ENCODE measurements around the gene PLCXD1.
A peak's percentile ranks its signal among the peaks of the same experiment; 100 is the strongest.
"Not testable (repeated sequence)": the region's sequence is repeated elsewhere in the genome, so short reads cannot be mapped to it uniquely, and the experiment has no call there.

The PLCXD1 gene

GRCh38 chrX:347351-348117, 66.4 kb downstream of the PLCXD1 start:
- DNase-seq (ENCODE audit: low read depth in 2 of 2): no peak
- no peak overlapping the region for H3K4me3 ChIP-seq (replicated peaks in 1 of 2; ENCODE audit: low read depth in 2 of 2, low read length in 2 of 2)
- TF ChIP-seq CTCF (IDR thresholded peaks at IDR 0.05; ENCODE audit: low read depth, low read length): no peak

GRCh38 chrX:348461-349117, 67.4 kb downstream of the PLCXD1 start:
- TF ChIP-seq CTCF (IDR thresholded peaks at IDR 0.05; ENCODE audit: low read depth, low read length): no peak
- DNase-seq (ENCODE audit: low read depth in 2 of 2): peak; percentile 13 to 39
- no peak overlapping the region for H3K4me3 ChIP-seq (replicated peaks in 1 of 2; ENCODE audit: low read depth in 2 of 2, low read length in 2 of 2)

GRCh38 chrX:349196-349595, 68.0 kb downstream of the PLCXD1 start:
- no peak overlapping the region for H3K4me3 ChIP-seq (replicated peaks in 1 of 2; ENCODE audit: low read depth in 2 of 2, low read length in 2 of 2)
- DNase-seq (ENCODE audit: low read depth in 2 of 2): peak in 1 of 2 donors; percentile 18
- TF ChIP-seq CTCF (IDR thresholded peaks at IDR 0.05; ENCODE audit: low read depth, low read length): no peak

- H3K4me3 ChIP-seq (replicated peaks in 1 of 2; ENCODE audit: low read depth in 2 of 2, low read length in 2 of 2): no peak overlapping the region
- no peak for DNase-seq (ENCODE audit: low read depth in 2 of 2)
- TF ChIP-seq CTCF (IDR thresholded peaks at IDR 0.05; ENCODE audit: low read depth, low read length): no peak
Observed at GRCh38 chrX:349702-350101, 68.5 kb downstream of the PLCXD1 start.

- no peak overlapping the region for H3K4me3 ChIP-seq (replicated peaks in 1 of 2; ENCODE audit: low read depth in 2 of 2, low read length in 2 of 2)
- no peak for TF ChIP-seq CTCF (IDR thresholded peaks at IDR 0.05; ENCODE audit: low read depth, low read length)
- DNase-seq (ENCODE audit: low read depth in 2 of 2): no peak
Observed at GRCh38 chrX:350148-350533, 69.0 kb downstream of the PLCXD1 start.

GRCh38 chrX:350534-351323, 69.5 kb downstream of the PLCXD1 start:
- DNase-seq (ENCODE audit: low read depth in 2 of 2): no peak
- TF ChIP-seq CTCF (IDR thresholded peaks at IDR 0.05; ENCODE audit: low read depth, low read length): no peak
- H3K4me3 ChIP-seq (replicated peaks in 1 of 2; ENCODE audit: low read depth in 2 of 2, low read length in 2 of 2): no peak overlapping the region

- H3K4me3 ChIP-seq (replicated peaks in 1 of 2; ENCODE audit: low read depth in 2 of 2, low read length in 2 of 2); DNase-seq (ENCODE audit: low read depth in 2 of 2): not testable (repeated sequence)
Observed at GRCh38 chrX:351324-351641, 70.1 kb downstream of the PLCXD1 start.

All from cardiac fibroblast (primary cell).